ENCODE data around the gene ATP11B. TPM values are rescaled to one million over a fixed set of nuclear protein-coding genes. Genes with fewer than 3 reads are reported as not detected.

Gene ATP11B
- total RNA-seq, 4 donors from 2014 or later, result 53.1 to 69.9 (median 61.1) TPM

GRCh38 chr3:182787302-182788036 lies 5.8 kb upstream of the ATP11B start:
- TF ChIP-seq, protein P1, sequence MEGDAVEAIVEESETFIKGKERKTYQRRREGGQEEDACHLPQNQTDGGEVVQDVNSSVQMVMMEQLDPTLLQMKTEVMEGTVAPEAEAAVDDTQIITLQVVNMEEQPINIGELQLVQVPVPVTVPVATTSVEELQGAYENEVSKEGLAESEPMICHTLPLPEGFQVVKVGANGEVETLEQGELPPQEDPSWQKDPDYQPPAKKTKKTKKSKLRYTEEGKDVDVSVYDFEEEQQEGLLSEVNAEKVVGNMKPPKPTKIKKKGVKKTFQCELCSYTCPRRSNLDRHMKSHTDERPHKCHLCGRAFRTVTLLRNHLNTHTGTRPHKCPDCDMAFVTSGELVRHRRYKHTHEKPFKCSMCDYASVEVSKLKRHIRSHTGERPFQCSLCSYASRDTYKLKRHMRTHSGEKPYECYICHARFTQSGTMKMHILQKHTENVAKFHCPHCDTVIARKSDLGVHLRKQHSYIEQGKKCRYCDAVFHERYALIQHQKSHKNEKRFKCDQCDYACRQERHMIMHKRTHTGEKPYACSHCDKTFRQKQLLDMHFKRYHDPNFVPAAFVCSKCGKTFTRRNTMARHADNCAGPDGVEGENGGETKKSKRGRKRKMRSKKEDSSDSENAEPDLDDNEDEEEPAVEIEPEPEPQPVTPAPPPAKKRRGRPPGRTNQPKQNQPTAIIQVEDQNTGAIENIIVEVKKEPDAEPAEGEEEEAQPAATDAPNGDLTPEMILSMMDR (IDR thresholded peaks at IDR 0.05), result no peak
- TF ChIP-seq POLR2A (IDR thresholded peaks at IDR 0.05), result no peak
- no peak overlapping the region for H3K4me3 ChIP-seq (replicated peaks in 1 of 3)
- H3K36me3 ChIP-seq, result no peaks in the 10 kb centered on the region
- no peak overlapping the region for H3K27ac ChIP-seq
- intact Hi-C loops (cut with DNase I), result no loop called here
- no peak for DNase-seq
- no peaks in the 10 kb centered on the region for H3K4me1 ChIP-seq
- WGBS, 2 donors, result 74 to 76% methylated on average over 12 of the region's 12 CpGs
- H3K27me3 ChIP-seq, result peaks cover 4% of the 10 kb centered on the region
- H3K9me3 ChIP-seq, result no peaks in the 10 kb centered on the region

GRCh38 chr3:182789371-182789770 lies 3.9 kb upstream of the ATP11B start:
- H3K27ac ChIP-seq, result no peak overlapping the region
- intact Hi-C loops (cut with DNase I), result no loop called here
- WGBS, 2 donors, result 47 to 62% methylated on average over 1 of the region's 1 CpG
- H3K4me3 ChIP-seq (replicated peaks in 1 of 3), result no peak overlapping the region
- TF ChIP-seq, protein P1 (IDR thresholded peaks at IDR 0.05), result no peak
- no peak for TF ChIP-seq POLR2A (IDR thresholded peaks at IDR 0.05)
- H3K9me3 ChIP-seq, result no peaks in the 10 kb centered on the region
- no peak for DNase-seq
- H3K27me3 ChIP-seq, result peaks cover 4% of the 10 kb centered on the region
- no peaks in the 10 kb centered on the region for H3K4me1 ChIP-seq
- H3K36me3 ChIP-seq, result no peaks in the 10 kb centered on the region

DNA sequence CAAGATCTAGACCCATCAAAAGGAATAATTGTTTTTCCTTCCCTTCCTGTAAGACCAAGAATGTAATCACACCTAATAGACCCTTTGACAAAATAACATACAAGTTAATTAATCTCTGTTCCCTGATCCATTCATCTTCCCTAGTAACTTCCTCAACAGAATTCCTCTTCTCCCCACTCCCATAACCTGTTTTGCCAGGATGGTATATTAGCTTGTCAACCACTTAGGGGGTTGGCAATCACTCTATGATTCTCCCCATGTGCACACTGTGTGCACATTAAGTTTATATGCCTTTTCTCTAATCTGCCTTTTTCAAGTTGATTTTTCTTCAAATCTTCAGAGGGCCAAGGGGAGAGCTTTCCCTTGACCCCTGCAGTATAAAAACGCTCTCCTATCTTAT lies 2.7 kb upstream of the ATP11B start:
- no peak overlapping the region for H3K27ac ChIP-seq
- H3K4me1 ChIP-seq, result peaks cover 7 to 9% of the 10 kb centered on the region in 2 donors
- TF ChIP-seq, protein P1 (IDR thresholded peaks at IDR 0.05), result no peak
- TF ChIP-seq POLR2A (IDR thresholded peaks at IDR 0.05), result no peak
- WGBS, 2 donors, result 81 to 92% methylated on average over 1 of the region's 1 CpG
- no peak for DNase-seq
- H3K36me3 ChIP-seq, result no peaks in the 10 kb centered on the region
- H3K27me3 ChIP-seq, result peaks cover 2% of the 10 kb centered on the region
- intact Hi-C loops (cut with DNase I), result no loop called here
- H3K4me3 ChIP-seq (replicated peaks in 1 of 3), result no peak overlapping the region
- no peaks in the 10 kb centered on the region for H3K9me3 ChIP-seq

GRCh38 chr3:182793663-182794454 lies 555 bp downstream of the ATP11B start:
- peak; percentile 36 to 72 for TF ChIP-seq POLR2A (IDR thresholded peaks at IDR 0.05)
- TF ChIP-seq, protein P1 (IDR thresholded peaks at IDR 0.05), result no peak
- Histone ChIP-seq H3K4me1 (peaks cover 7 to 12% of the 10 kb centered on the region in 2 donors), H3K9me3 (no peaks in the 10 kb centered on the region), H3K36me3 (no peaks in the 10 kb centered on the region), H3K27ac (peak overlapping the region; percentile 84 to 88 (median 86)), H3K27me3 (no peaks in the 10 kb centered on the region), H3K4me3 (replicated peaks in 1 of 3) (peak overlapping the region; percentile 52 to 89 (median 77))
- WGBS, 2 donors, result 0 to 1% methylated on average over 24 to 30 of the region's 86 CpGs
- peak; percentile 41 to 60 for DNase-seq
- intact Hi-C loops (cut with DNase I), result no loop called here

Measured in thyroid gland (tissue), 4 donors.